HG03066 (cell line): ENCODE data around the gene USP37.

Experiments used
- ATAC-seq: cut with Tn5 transposase; IDR thresholded peaks from one replicate; pipeline ENCODE4 v1.9.1; 2021; ENCODE audit warnings: low read depth; ENCODE audit not compliant: unreplicated experiment

USP37 gene

DNA sequence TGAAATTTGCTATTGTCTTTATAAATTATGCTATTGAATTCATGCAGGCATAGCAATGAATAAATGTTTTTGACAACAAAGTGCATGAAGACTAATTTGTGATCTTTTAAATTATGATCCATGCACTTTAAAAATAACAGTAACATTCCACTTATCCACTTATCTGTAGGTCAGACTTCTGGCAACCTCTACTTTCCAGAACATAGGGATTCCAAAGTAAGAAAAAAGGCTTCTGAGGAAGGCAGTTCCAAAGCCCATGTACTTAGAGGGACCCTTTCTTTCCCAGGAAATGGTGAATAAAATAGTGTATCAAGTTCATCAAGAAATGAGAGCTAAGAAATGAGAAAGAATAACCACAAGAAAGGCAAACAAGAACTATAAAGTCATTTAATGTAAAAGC, 90.9 kb downstream of the USP37 start:
- no peak for ATAC-seq

GRCh38 chr2:218476676-218477075, 91.5 kb downstream of the USP37 start:
- ATAC-seq, result no peak

GRCh38 chr2:218474527-218474926, 93.6 kb downstream of the USP37 start:
- no peak for ATAC-seq

DNA sequence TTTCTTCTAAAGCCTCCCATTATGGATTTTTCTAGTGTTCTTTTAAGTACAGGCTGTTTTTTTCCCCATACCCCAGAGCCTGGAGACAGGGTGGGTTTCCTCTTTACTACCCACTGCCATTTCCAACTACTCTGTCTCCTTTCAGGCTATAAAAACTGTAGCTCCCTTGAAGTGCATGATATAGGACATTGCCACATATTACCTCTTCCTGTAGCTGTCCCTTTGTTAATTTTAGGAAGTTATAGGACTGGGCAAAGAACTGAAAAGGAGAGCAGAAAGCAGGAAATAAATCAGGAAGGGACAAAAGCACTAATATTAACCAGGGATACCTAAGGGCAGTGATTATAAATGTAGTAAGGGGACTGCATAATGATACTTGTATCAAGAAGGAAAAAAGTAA, 95.2 kb downstream of the USP37 start:
- no peak for ATAC-seq

GRCh38 chr2:218471982-218472381, 96.2 kb downstream of the USP37 start:
- no peak for ATAC-seq

DNA sequence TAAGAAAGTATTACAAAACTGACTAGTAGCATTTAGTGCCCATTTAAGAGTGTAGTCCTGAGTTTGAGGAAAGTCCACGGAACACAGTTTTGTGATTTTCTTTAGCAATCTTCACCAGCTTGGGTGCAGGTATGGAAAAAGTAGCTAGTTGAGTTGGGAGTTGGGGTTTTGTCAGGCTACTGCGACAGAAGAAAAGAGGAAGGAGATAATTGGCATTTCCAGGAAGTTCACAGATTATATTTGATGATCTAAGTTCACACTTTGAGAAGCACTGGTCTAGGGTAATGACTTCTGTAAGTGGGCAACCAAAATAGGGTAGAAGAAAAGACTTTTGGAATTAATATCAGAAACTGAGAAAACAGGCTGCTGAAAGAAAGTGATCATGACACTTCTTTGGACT, 97.1 kb downstream of the USP37 start:
- no peak for ATAC-seq

- ATAC-seq, result no peak
These were observed 97.7 kb downstream of the USP37 start for GRCh38 chr2:218470448-218470847.

- no peak for ATAC-seq
These were observed 102.0 kb downstream of the USP37 start for GRCh38 chr2:218465987-218466633.

- ATAC-seq, result no peak
These were observed 109.6 kb downstream of the USP37 start for GRCh38 chr2:218458598-218458997.

GRCh38 chr2:218456849-218457248, 111.3 kb downstream of the USP37 start:
- ATAC-seq, result no peak

- ATAC-seq, result no peak
These were observed 116.1 kb downstream of the USP37 start for GRCh38 chr2:218452079-218452478.

- ATAC-seq, result no peak
These were observed 119.2 kb downstream of the USP37 start for GRCh38 chr2:218448934-218449333.

GRCh38 chr2:218447072-218447471, 121.1 kb downstream of the USP37 start:
- ATAC-seq, result no peak

DNA sequence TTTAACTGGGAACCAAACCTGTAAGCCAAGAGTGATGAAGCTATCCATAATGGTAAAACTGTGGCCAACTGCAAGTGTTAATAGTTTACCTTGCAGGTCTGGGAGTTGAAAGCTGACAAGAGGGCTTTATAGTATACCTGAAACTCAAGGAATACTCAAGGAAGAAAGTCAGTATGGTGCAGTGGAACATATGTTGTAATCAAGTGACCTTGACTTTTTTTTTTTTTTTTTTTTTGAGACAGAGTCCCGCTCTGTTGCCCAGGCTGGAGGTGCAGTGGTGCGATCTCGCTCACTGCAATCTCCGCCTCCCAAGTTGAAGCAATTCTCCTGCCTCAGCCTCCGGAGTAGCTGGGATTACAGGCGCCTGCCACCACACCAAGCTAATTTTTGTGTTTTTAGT, 121.6 kb downstream of the USP37 start:
- ATAC-seq, result no peak

GRCh38 chr2:218445602-218446001, 122.5 kb downstream of the USP37 start:
- no peak for ATAC-seq

DNA sequence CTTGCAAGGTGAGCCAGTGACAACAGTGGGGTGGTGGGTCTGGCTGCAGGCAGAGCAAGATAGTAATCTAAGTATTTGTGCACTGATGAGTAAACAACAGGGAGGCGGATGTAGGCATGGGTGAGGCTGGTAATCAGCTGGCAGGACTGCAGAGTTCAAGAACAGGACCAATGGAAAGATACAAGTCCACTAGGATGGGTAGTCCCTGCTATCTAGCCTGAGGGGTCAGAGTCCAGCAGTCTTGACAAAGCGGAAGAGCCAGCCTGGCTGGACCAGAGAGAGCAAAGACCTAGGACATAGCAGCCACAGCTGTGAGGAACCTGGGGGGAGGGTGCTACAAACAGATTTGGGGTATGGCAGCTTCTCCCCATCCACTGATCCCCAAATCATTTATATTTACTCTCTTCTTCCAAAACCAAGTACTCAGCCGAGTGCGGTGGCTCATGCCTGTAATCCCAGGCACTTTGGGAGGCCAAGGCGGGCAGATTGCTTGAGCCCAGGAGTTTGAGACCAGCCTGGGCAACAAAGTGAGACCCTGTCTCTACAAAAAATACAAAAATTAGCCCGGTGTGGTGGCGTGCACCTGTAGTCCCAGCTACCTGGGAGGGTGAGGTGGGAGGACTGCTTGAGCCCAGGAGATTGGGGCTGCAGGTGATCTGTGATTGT, 123.3 kb downstream of the USP37 start:
- no peak for ATAC-seq

GRCh38 chr2:218438596-218438995, 129.6 kb downstream of the USP37 start:
- no peak for ATAC-seq

- no peak for ATAC-seq
These were observed 130.2 kb downstream of the USP37 start for GRCh38 chr2:218437969-218438368.

DNA sequence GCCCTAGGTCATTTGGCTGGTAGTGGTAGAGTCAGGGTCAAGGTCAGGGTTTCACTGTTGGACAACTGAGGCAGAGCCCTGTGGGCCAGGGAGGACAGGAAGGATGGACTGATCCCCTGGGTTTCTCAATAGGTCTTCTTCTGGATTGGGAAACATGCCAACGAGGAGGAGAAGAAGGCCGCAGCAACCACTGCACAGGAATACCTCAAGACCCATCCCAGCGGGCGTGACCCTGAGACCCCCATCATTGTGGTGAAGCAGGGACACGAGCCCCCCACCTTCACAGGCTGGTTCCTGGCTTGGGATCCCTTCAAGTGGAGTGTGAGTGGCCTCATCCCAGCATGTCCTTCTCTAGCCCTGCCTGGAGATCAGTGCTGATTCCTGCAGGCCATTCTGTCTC, 131.2 kb downstream of the USP37 start:
- ATAC-seq, result no peak

DNA sequence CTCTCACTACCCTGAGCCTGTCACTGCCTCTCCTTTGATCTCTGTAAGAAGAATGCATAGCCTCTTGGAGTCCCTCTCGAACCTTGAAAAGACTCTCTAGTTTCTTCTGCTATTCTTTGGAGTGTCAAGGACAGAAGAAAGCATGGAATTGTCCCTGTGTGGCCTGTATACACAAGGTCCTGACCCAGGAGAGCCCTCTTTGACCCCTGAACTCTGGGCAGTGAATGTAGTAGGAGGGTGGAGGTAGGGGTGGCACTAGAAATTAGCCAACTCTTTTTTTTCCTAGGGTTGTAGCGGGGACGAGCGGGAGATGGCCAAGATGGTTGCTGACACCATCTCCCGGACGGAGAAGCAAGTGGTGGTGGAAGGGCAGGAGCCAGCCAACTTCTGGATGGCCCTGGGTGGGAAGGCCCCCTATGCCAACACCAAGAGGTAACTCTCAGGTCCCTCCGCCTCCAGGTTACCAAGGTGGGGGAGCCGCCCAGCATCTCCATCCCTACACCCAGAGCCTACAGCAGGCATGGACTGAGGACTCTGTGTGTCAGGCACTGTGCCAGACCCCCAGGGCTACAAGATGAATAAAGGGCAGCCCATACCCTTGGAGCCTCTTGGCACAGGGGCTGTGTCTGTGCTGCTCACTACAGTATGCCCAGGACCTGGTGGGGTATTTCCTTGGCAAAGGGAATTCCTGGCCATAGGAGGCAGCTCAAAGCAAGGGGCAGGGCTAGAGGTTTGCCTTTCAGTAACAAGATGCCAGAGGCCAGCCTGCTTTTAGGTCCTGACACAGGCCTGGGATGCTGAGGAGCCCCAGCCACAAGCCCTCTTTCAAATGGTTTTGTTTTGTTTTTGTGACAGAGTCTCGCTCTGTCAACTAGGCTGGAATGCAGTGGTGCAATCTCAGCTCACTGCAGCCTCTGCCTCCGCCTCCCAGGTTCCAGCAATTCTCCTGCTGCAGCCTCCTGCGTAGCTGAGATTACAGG, 132.9 kb downstream of the USP37 start:
- ATAC-seq, result no peak

DNA sequence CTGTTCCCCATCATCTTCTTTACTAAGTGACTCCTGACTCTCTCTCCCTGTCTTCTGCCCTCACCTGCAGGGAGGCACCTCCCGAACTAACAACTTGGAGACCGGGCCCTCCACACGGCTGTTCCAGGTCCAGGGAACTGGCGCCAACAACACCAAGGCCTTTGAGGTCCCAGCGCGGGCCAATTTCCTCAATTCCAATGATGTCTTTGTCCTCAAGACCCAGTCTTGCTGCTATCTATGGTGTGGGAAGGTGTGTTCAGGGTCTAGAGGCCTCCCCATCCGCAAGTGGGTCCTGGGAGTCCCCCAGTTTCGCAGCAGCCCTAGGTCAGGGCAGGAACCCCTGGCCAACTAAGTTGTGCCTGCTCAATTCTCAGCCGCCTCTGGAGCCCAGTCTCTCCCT, 133.7 kb downstream of the USP37 start:
- no peak for ATAC-seq
